ENCODE results near the gene SEC23A.
"Not testable (repeated sequence)": the region's sequence is repeated elsewhere in the genome, so short reads cannot be mapped to it uniquely, and the experiment has no call there.

SEC23A gene

GRCh38 chr14:39090548-39091111 lies 12.4 kb downstream of the SEC23A start:
- DNase-seq: no peak

- no peak for DNase-seq
Observed at GRCh38 chr14:39087493-39087892, 15.5 kb downstream of the SEC23A start.

- DNase-seq: no peak
Observed at GRCh38 chr14:39085933-39086332, 17.1 kb downstream of the SEC23A start.

- DNase-seq: no peak
Observed at GRCh38 chr14:39083127-39083526, 19.9 kb downstream of the SEC23A start.

- DNase-seq: no peak
Observed at GRCh38 chr14:39080886-39081285, 22.1 kb downstream of the SEC23A start.

- DNase-seq: no peak
Observed at GRCh38 chr14:39071096-39071495, 31.9 kb downstream of the SEC23A start.

GRCh38 chr14:39069923-39070322 lies 33.1 kb downstream of the SEC23A start:
- DNase-seq: no peak

GRCh38 chr14:39069169-39069805 lies 33.7 kb downstream of the SEC23A start:
- not testable (repeated sequence) for DNase-seq

GRCh38 chr14:39060818-39061437 lies 42.1 kb downstream of the SEC23A start:
- DNase-seq: no peak

- DNase-seq: no peak
Observed at GRCh38 chr14:39055786-39056474, 47.1 kb downstream of the SEC23A start.

- not testable (repeated sequence) for DNase-seq
Observed at GRCh38 chr14:39052869-39053454, 50.1 kb downstream of the SEC23A start.

GRCh38 chr14:39050389-39050788 lies 52.6 kb downstream of the SEC23A start:
- DNase-seq: no peak

GRCh38 chr14:39045889-39046288 lies 57.1 kb downstream of the SEC23A start:
- not testable (repeated sequence) for DNase-seq

GRCh38 chr14:39043352-39043943 lies 59.6 kb downstream of the SEC23A start:
- no peak for DNase-seq

- no peak for DNase-seq
Observed at GRCh38 chr14:39040529-39040928, 62.5 kb downstream of the SEC23A start.

- no peak for DNase-seq
Observed at GRCh38 chr14:39038542-39038941, 64.5 kb downstream of the SEC23A start.

- no peak for DNase-seq
Observed at GRCh38 chr14:39036760-39037159, 66.3 kb downstream of the SEC23A start.

- DNase-seq: no peak
Observed at GRCh38 chr14:39035336-39035735, 67.7 kb downstream of the SEC23A start.

GRCh38 chr14:39034481-39035296 lies 68.3 kb downstream of the SEC23A start:
- no peak for DNase-seq

- no peak for DNase-seq
Observed at GRCh38 chr14:39033371-39033770, 69.7 kb downstream of the SEC23A start.

GRCh38 chr14:39030209-39030608 lies 72.8 kb downstream of the SEC23A start:
- no peak for DNase-seq

- DNase-seq: no peak
Observed at GRCh38 chr14:39029789-39030188, 73.2 kb downstream of the SEC23A start.

Data from CD4-positive, alpha-beta T cell treated with Interleukin-15 for 1 hour (primary cell).